ENCODE measurements around the gene NCKAP5.

DNA sequence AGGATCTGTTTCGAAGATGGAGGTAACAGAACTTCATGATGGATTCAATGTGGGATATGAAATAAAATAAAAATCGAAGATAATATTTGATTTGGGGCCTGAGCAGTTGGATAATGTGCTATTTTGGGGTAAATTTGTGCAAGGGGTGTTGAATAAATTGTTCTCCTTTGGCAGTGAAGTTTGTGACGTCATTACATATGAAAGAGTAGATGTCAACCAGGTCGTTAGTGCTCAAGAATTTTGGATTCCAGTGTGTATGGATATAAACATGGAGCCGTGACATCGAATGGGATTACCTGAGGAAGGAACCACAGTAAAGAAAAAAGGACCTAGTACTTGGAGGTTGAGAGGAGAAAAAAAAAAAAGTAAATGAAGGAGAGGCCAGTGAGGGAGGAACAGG, 253.0 kb downstream of the NCKAP5 start:
- TF ChIP-seq CTCF (IDR thresholded peaks at IDR 0.05) = no peak
- TF ChIP-seq EZH2 (IDR thresholded peaks at IDR 0.05; ENCODE audit: borderline replicate concordance, insufficient read depth, low read depth, low read length, poor library complexity, severe bottlenecking) = no peak
